Measurements from ENCODE around the gene CREB3L2.

DNA sequence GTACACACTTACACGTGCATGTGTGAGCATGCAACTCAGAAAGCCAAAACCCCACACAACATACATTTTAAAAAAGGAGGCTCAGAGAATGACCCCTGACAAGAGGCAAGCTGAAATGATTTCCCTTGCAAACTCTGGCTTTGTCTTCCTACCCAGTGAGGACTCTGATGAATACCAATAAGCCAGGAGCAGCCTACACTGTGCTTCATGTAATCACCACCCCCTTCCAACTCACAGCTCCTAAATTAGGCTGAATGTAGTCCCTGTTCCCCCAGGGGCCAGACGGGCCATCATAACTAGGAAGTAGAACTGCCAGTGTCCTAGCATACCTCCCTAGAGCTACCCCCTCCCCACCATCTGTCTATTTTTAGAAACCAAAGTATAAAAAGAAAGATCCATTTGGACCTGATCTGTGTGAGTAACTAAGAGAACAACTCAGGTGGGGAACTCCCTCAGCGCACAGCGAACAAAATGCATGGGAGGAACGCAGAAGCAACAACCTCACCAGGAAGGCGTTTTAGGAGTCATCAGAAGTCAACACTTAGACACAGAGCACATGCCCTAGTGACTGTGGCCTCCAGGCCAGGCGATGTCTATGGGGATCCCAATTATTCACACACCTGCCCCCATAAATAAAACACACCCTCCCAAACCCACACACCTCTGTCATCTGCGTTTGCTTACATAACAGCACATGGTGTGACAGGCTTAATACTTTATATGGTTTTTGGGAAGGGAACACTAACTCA is 157.0 kb downstream of the CREB3L2 start:
- no peak for TF ChIP-seq POLR2AphosphoS5 (IDR thresholded peaks at IDR 0.05)
- TF ChIP-seq, protein P1, sequence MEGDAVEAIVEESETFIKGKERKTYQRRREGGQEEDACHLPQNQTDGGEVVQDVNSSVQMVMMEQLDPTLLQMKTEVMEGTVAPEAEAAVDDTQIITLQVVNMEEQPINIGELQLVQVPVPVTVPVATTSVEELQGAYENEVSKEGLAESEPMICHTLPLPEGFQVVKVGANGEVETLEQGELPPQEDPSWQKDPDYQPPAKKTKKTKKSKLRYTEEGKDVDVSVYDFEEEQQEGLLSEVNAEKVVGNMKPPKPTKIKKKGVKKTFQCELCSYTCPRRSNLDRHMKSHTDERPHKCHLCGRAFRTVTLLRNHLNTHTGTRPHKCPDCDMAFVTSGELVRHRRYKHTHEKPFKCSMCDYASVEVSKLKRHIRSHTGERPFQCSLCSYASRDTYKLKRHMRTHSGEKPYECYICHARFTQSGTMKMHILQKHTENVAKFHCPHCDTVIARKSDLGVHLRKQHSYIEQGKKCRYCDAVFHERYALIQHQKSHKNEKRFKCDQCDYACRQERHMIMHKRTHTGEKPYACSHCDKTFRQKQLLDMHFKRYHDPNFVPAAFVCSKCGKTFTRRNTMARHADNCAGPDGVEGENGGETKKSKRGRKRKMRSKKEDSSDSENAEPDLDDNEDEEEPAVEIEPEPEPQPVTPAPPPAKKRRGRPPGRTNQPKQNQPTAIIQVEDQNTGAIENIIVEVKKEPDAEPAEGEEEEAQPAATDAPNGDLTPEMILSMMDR (IDR thresholded peaks at IDR 0.05) = no peak
